PC-9 (cell line): ENCODE measurements around the gene GIMAP8. TPM values are rescaled to one million over a fixed set of nuclear protein-coding genes. Genes with fewer than 3 reads are reported as not detected.

Experiments used
- BruUV-seq: library from RNA; stranded (reverse); fragments of 400-500 nt; replicated peaks from 2 replicates; lab custom pipeline; 2021; lab: Mats Ljungman, UMichigan
- CTCF ChIA-PET: fragments of 300-600 bp; sonication (Branson Sonifier 250); formaldehyde crosslinking; loops from one replicate; lab custom pipeline; 2022; ENCODE audit warnings: antibody characterized with exemption; lab: Charles Lee
- POLR2A ChIA-PET: fragments of 300-600 bp; sonication (Branson Sonifier 250); formaldehyde crosslinking; loops from one replicate; lab custom pipeline; 2022; ENCODE audit warnings: antibody characterized with exemption; ENCODE audit not compliant: unreplicated experiment; lab: Charles Lee
- DNase-seq, 2 experiments: peaks; one replicate each; pipeline versions ENCODE4 v3.0.0 to v3.0.0-alpha.2; 2015 to 2022; ENCODE audit warnings: mixed read lengths in 1 of 2
- H2AFZ ChIP-seq: fragments of 200-600 bp; sonication (generic); 2 replicates; pipeline ENCODE4 v1.8.1; 2017; ENCODE audit warnings: antibody characterized with exemption
- H3F3A ChIP-seq: fragments of 200-600 bp; sonication (generic); 2 replicates; pipeline ENCODE4 v1.8.1; 2017; ENCODE audit warnings: antibody characterized with exemption, mild to moderate bottlenecking, low read depth; ENCODE audit not compliant: insufficient read depth
- H3K27ac ChIP-seq: fragments of 200-600 bp; sonication (generic); 2 replicates; pipeline ENCODE4 v1.6.1; 2016; ENCODE audit warnings: mixed run types
- H3K27me3 ChIP-seq: fragments of 200-600 bp; sonication (generic); 2 replicates; pipeline ENCODE4 v1.6.1; 2016; ENCODE audit warnings: low read depth, mixed run types; ENCODE audit not compliant: insufficient read depth
- H3K36me3 ChIP-seq: fragments of 200-600 bp; sonication (generic); 2 replicates; pipeline ENCODE4 v1.6.1; 2016; ENCODE audit warnings: low read depth, mixed run types
- H3K4me1 ChIP-seq: fragments of 200-600 bp; sonication (generic); replicated peaks from 2 replicates; pipeline ENCODE4 v1.6.1; 2016; ENCODE audit warnings: mixed run types; ENCODE audit not compliant: insufficient read depth
- H3K4me2 ChIP-seq: fragments of 200-600 bp; sonication (generic); 2 replicates; pipeline ENCODE4 v1.6.1; 2017; ENCODE audit warnings: mixed run types
- H3K4me3 ChIP-seq: fragments of 200-600 bp; sonication (generic); 2 replicates; pipeline ENCODE4 v1.6.1; 2016; ENCODE audit warnings: mixed run types
- H3K79me2 ChIP-seq: fragments of 200-600 bp; sonication (generic); 2 replicates; pipeline ENCODE4 v1.6.1; 2017; ENCODE audit warnings: low read depth, mixed run types
- H3K9me2 ChIP-seq: fragments of 200-600 bp; sonication (generic); 2 replicates; pipeline ENCODE4 v1.8.1; 2017; ENCODE audit warnings: mild to moderate bottlenecking; ENCODE audit not compliant: insufficient read depth
- H3K9me3 ChIP-seq: fragments of 200-600 bp; sonication (generic); 2 replicates; pipeline ENCODE4 v1.8.1; 2016; ENCODE audit warnings: low read depth; ENCODE audit not compliant: insufficient read depth
- H4K20me1 ChIP-seq: fragments of 200-600 bp; sonication (generic); 2 replicates; pipeline ENCODE4 v1.8.1; 2017; ENCODE audit not compliant: insufficient read depth
- CTCF ChIP-seq: fragments of 200-600 bp; sonication (generic); conservative IDR thresholded peaks from 2 replicates; pipeline ENCODE4 v1.6.1; 2017; ENCODE audit warnings: mixed run types, antibody characterized with exemption, mild to moderate bottlenecking, moderate library complexity
- EZH2 ChIP-seq: fragments of 200-600 bp; sonication (generic); IDR thresholded peaks from 2 replicates; pipeline ENCODE4 v1.8.0; 2017; ENCODE audit warnings: antibody characterized with exemption, low read depth
- intact Hi-C: fragments of 100-400 bp; cut with micrococcal nuclease; formaldehyde crosslinking; loops from one replicate; pipeline ENCODE4 v1.10.0; 2022; ENCODE audit not compliant: unreplicated experiment
- total RNA-seq: library from RNA; stranded (reverse); gene quantifications from 2 replicates; pipeline ENCODE4 v1.2.3, GENCODE V29; 2021

The GIMAP8 gene
- total RNA-seq, 1 experiment from 2014 or later: not detected

GRCh38 chr7:150444674-150445365 is 5.6 kb upstream of the GIMAP8 start:
- ChIA-PET POLR2A (no interaction called here), CTCF (no interaction called here)
- TF ChIP-seq CTCF (no peak), EZH2 (no peak)
- no peak overlapping the region for H3K4me3 ChIP-seq
- no peaks in the 10 kb centered on the region for H3K9me3 ChIP-seq
- no peaks in the 10 kb centered on the region for H3K36me3 ChIP-seq
- no peaks in the 10 kb centered on the region for H3K79me2 ChIP-seq
- no peaks in the 10 kb centered on the region for H3F3A ChIP-seq
- H3K9me2 ChIP-seq: no peaks in the 10 kb centered on the region
- no peaks in the 10 kb centered on the region for H4K20me1 ChIP-seq
- no peak overlapping the region for H3K4me2 ChIP-seq
- no peak overlapping the region for H3K27ac ChIP-seq
- no peak for DNase-seq
- H3K27me3 ChIP-seq: peaks cover 82% of the 10 kb centered on the region
- no peaks in the 10 kb centered on the region for H3K4me1 ChIP-seq
- no TSS peak for BruUV-seq
- no peak overlapping the region for H2AFZ ChIP-seq
- intact Hi-C loops: loop anchor here (5.0 to 10.0 kb wide), 4 partner anchors 312 to 860 kb away; no protein-coding TSS in a partner anchor

- Histone ChIP-seq H3K27me3 (peaks cover 83% of the 10 kb centered on the region), H2AFZ (no peak overlapping the region), H4K20me1 (no peaks in the 10 kb centered on the region), H3K9me2 (no peaks in the 10 kb centered on the region), H3K27ac (no peak overlapping the region), H3K4me1 (no peaks in the 10 kb centered on the region), H3K36me3 (no peaks in the 10 kb centered on the region), H3F3A (no peaks in the 10 kb centered on the region), H3K79me2 (no peaks in the 10 kb centered on the region), H3K9me3 (no peaks in the 10 kb centered on the region), H3K4me2 (no peak overlapping the region), H3K4me3 (no peak overlapping the region)
- TF ChIP-seq CTCF (no peak), EZH2 (no peak)
- BruUV-seq: no TSS peak
- ChIA-PET CTCF (interaction anchor here (0.5 to 0.7 kb wide), 2 partner anchors 19 to 864 kb away, joined by 3 read pairs; no protein-coding TSS in a partner anchor), POLR2A (no interaction called here)
- intact Hi-C loops: loop anchor here (5.0 to 10.0 kb wide), 4 partner anchors 311 to 858 kb away; no protein-coding TSS in a partner anchor
- no peak for DNase-seq
Observed at GRCh38 chr7:150446288-150446938, 4.0 kb upstream of the GIMAP8 start.

GRCh38 chr7:150447966-150448788 is 2.3 kb upstream of the GIMAP8 start:
- no peak for TF ChIP-seq CTCF
- TF ChIP-seq EZH2: no peak
- no peaks in the 10 kb centered on the region for H3K9me3 ChIP-seq
- no peaks in the 10 kb centered on the region for H3K36me3 ChIP-seq
- H3K4me3 ChIP-seq: no peak overlapping the region
- H3K27me3 ChIP-seq: peaks cover 80% of the 10 kb centered on the region
- BruUV-seq: no TSS peak
- ChIA-PET POLR2A (no interaction called here), CTCF (no interaction called here)
- no peaks in the 10 kb centered on the region for H3F3A ChIP-seq
- H4K20me1 ChIP-seq: no peaks in the 10 kb centered on the region
- no peak for DNase-seq
- no peaks in the 10 kb centered on the region for H3K4me1 ChIP-seq
- H3K9me2 ChIP-seq: no peaks in the 10 kb centered on the region
- H3K79me2 ChIP-seq: no peaks in the 10 kb centered on the region
- H2AFZ ChIP-seq: no peak overlapping the region
- no peak overlapping the region for H3K27ac ChIP-seq
- intact Hi-C loops: loop anchor here (5.0 to 10.0 kb wide), 4 partner anchors 309 to 857 kb away; no protein-coding TSS in a partner anchor
- no peak overlapping the region for H3K4me2 ChIP-seq
